ENCODE measurements around the gene NTRK1. TPM values are rescaled to one million over a fixed set of nuclear protein-coding genes. Genes with fewer than 3 reads are reported as not detected.

The NTRK1 gene
- total RNA-seq, 1 donor from 2014 or later: not detected

- no peak for TF ChIP-seq CTCF (IDR thresholded peaks at IDR 0.05; ENCODE audit: insufficient read depth, low read length, severe bottlenecking)
- Histone ChIP-seq H3K36me3 (ENCODE audit: control insufficient read depth, insufficient read depth, low read length) (no peaks in the 10 kb centered on the region), H3K4me3 (ENCODE audit: low read depth, low read length) (no peak overlapping the region), H3K27me3 (ENCODE audit: control insufficient read depth, insufficient read depth, low read length) (peaks cover 41% of the 10 kb centered on the region)
- no peak for DNase-seq (ENCODE audit: low read depth)
- no peak for FAIRE-seq
Observed at GRCh38 chr1:156844102-156844501, 16.6 kb upstream of the NTRK1 start.

- no peaks in the 10 kb centered on the region for H3K36me3 ChIP-seq (ENCODE audit: control insufficient read depth, insufficient read depth, low read length)
- TF ChIP-seq CTCF (IDR thresholded peaks at IDR 0.05; ENCODE audit: insufficient read depth, low read length, severe bottlenecking): no peak
- DNase-seq (ENCODE audit: low read depth) (no peak), FAIRE-seq (no peak)
- H3K4me3 ChIP-seq (ENCODE audit: low read depth, low read length): no peak overlapping the region
- H3K27me3 ChIP-seq (ENCODE audit: control insufficient read depth, insufficient read depth, low read length): peaks cover 39% of the 10 kb centered on the region
Observed at GRCh38 chr1:156844638-156845037, 16.0 kb upstream of the NTRK1 start.

GRCh38 chr1:156845055-156845952 is 15.4 kb upstream of the NTRK1 start:
- H3K4me3 ChIP-seq (ENCODE audit: low read depth, low read length): no peak overlapping the region
- DNase-seq (ENCODE audit: low read depth) (no peak), FAIRE-seq (no peak)
- peaks cover 39% of the 10 kb centered on the region for H3K27me3 ChIP-seq (ENCODE audit: control insufficient read depth, insufficient read depth, low read length)
- no peak for TF ChIP-seq CTCF (IDR thresholded peaks at IDR 0.05; ENCODE audit: insufficient read depth, low read length, severe bottlenecking)
- H3K36me3 ChIP-seq (ENCODE audit: control insufficient read depth, insufficient read depth, low read length): no peaks in the 10 kb centered on the region

GRCh38 chr1:156845953-156846545 is 14.6 kb upstream of the NTRK1 start:
- FAIRE-seq (no peak), DNase-seq (ENCODE audit: low read depth) (no peak)
- Histone ChIP-seq H3K36me3 (ENCODE audit: control insufficient read depth, insufficient read depth, low read length) (no peaks in the 10 kb centered on the region), H3K27me3 (ENCODE audit: control insufficient read depth, insufficient read depth, low read length) (peaks cover 39% of the 10 kb centered on the region), H3K4me3 (ENCODE audit: low read depth, low read length) (no peak overlapping the region)
- TF ChIP-seq CTCF (IDR thresholded peaks at IDR 0.05; ENCODE audit: insufficient read depth, low read length, severe bottlenecking): no peak

- TF ChIP-seq CTCF (IDR thresholded peaks at IDR 0.05; ENCODE audit: insufficient read depth, low read length, severe bottlenecking): no peak
- Histone ChIP-seq H3K36me3 (ENCODE audit: control insufficient read depth, insufficient read depth, low read length) (no peaks in the 10 kb centered on the region), H3K27me3 (ENCODE audit: control insufficient read depth, insufficient read depth, low read length) (peaks cover 40% of the 10 kb centered on the region), H3K4me3 (ENCODE audit: low read depth, low read length) (no peak overlapping the region)
- no peak for FAIRE-seq
- no peak for DNase-seq (ENCODE audit: low read depth)
Observed at GRCh38 chr1:156846643-156847042, 14.0 kb upstream of the NTRK1 start.
